Activated CD8-positive, alpha-beta memory T cell treated with anti-CD3 and anti-CD28 coated beads for 36 hours (primary cell): ENCODE data around the gene CCDC195. TPM values are rescaled to one million over a fixed set of nuclear protein-coding genes. Genes with fewer than 3 reads are reported as not detected.
"Not testable (repeated sequence)": the region's sequence is repeated elsewhere in the genome, so short reads cannot be mapped to it uniquely, and the experiment has no call there.

Experiments
- CTCF ChIA-PET: fragments of 350-600 bp; sonication (Branson Sonifier 250); formaldehyde crosslinking; loops from one replicate; lab custom pipeline; 2021; ENCODE audit warnings: antibody characterized with exemption; lab: Charles Lee
- POLR2A ChIA-PET: fragments of 350-600 bp; sonication (Branson Sonifier 250); formaldehyde crosslinking; loops from one replicate; lab custom pipeline; 2021; ENCODE audit warnings: antibody characterized with exemption; lab: Charles Lee
- total RNA-seq, 2 experiments: library from RNA; stranded (reverse); gene quantifications; one replicate each; pipeline ENCODE4 v1.2.3, GENCODE V29; 2021

Gene CCDC195
- total RNA-seq, 2 experiments from 2014 or later, result not detected

DNA sequence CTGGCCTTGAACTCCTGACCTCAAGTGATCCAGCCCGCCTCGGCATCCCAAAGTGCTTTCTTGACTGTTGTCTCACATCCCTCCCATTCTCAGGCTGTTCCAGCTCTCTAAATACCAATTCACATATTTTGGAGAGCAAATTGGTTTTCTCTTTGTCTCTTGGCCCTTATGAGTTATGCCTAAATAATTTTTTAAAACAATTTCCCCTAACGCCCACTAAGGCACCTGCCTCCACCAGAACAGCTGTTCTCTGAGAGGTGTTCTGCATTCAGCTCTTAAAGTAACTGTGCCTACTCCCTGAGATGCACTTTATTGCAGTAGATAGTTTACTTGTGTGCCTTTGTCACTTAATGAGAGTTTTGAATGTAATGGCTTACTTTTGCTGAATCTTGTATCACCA lies 6.9 kb downstream of the CCDC195 start:
- ChIA-PET CTCF (no interaction called here), POLR2A (no interaction called here)

DNA sequence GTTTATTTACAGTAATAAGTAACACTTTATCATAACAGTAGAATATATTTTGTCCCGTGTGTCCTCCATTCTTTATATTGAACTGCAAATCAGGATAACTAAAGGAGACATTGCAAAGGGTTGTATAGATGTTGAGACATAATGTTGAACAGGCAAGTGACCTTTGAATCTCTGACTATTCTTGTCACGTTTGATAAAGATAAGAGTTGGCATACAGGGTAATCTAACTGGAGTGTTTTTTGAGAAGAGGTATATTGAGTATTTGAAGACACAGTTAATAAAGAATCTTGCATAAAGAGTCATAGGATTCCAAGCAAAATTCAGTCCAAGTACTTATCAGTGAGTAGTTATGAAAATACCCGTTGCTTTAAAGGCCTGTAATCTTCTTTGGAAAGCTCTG lies 21.7 kb downstream of the CCDC195 start:
- ChIA-PET POLR2A (no interaction called here), CTCF (no interaction called here)

DNA sequence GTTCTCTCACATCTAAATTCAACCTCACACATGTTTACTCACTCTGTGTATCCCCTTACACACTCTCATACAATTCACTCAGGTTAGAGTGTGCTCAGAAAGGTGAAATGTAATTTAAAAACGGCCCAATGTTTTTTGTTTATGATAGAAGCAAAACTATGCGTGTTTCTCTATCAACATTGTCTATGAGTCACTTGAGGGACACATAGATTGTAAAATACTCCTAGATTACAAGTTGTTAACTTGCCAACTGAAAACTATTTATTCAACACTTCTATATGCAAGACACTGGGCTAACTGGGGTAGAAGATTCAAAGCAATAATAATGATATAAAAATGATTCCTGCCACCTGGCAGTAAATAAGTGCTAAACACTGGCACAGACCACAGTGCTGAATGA lies 24.6 kb downstream of the CCDC195 start:
- ChIA-PET CTCF (no interaction called here), POLR2A (no interaction called here)

DNA sequence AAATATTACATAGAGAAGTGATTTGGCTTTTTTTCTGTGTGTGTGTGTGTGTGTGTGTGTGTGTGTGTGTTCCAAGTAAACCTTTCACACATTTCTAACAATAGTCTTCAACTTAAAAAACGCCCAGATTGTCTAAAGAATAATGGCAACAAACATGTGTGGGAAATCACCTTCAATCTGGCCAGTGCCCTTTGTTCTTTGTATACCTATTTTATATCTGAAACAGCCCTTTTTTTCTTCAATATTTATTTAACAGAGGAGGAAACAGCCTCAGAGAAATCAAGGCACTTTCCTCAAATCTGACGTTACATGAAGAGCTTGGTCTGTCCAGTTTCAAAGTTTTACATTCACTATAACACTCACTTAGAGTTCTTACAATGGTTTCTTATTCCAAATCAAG lies 25.3 kb downstream of the CCDC195 start:
- CTCF ChIA-PET, result no interaction called here
- POLR2A ChIA-PET, result no interaction called here

DNA sequence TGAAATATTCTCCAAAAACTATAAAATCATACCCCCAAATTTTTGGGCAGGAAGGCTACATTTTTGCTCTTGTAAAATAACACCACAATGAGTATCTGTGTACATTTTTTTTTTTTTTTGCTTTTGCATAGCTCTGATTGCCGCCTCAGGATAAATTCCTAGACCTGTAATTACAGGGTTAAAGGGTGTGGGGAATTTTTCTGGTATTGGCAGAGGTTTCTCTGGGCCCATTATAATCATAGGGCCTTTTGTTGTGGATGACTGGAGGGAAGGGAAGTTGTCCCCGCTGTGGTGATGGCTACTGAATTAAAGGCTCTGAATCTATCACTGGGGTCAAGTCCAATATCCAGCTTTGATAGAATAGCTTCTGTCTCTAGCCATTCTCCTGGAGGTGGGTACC lies 26.6 kb downstream of the CCDC195 start:
- CTCF ChIA-PET, result no interaction called here

DNA sequence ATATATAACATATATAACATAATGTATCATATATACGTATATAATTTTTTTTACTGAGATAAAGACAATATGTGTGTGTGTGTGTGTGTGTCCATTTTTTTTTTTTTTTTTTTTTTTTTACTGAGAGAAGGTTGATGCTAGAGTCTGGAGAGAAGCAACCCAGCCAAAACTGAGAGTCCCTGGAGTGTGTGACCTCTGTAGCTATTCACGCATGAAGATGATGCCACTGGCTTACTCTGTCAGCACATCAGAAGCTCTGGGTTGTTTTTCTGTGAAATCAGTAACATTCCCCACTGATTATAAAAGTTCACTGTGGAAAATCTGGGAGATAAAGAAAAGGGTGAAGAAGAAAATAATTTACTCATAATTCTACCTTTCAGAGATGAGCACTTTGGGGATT lies 27.2 kb downstream of the CCDC195 start:
- CTCF ChIA-PET, result no interaction called here
- POLR2A ChIA-PET, result no interaction called here

More for the DNA sequence above, 26.6 kb downstream of the CCDC195 start:
- POLR2A ChIA-PET, result no interaction called here

DNA sequence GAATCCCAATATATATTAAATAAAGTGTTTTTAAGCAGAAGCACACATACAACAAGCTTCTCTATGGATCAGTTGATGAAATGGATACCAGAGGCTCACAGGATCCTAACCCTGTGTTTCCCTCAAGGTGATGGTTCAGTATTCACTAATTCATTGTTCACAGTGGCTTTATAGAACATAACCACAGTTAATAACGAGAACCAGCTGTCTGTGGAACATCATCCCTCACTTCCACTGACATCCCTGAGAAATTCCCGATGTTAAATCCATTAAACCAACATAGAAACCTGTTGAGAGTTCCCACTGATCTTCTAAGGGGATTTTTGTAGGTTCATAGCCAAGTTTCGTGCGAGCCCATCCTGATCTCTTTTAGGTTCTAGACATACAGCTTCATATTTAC lies 29.0 kb downstream of the CCDC195 start:
- ChIA-PET CTCF (no interaction called here), POLR2A (no interaction called here)

DNA sequence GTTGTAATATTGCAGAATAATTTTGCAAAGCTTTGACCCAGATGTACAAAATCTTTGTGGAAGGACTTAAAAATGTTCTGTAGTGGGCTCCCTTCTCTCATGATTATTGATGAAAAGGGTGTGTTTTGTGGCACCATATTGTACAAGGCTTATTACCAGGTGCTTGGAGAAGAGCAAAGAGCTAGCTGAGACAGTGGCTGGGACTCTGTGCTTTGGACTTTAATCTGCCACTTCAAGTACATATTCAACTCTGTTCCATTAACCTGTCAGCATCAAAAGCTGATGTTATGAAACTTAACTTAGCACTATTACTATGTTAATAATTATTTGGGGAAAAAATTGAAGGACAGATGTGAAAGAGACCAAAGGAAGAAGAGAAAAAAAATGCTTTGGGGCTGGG lies 31.0 kb downstream of the CCDC195 start:
- ChIA-PET POLR2A (no interaction called here), CTCF (interaction anchor here (0.9 kb wide), 1 partner anchor 34 kb away, joined by 3 read pairs; no protein-coding TSS in a partner anchor)

DNA sequence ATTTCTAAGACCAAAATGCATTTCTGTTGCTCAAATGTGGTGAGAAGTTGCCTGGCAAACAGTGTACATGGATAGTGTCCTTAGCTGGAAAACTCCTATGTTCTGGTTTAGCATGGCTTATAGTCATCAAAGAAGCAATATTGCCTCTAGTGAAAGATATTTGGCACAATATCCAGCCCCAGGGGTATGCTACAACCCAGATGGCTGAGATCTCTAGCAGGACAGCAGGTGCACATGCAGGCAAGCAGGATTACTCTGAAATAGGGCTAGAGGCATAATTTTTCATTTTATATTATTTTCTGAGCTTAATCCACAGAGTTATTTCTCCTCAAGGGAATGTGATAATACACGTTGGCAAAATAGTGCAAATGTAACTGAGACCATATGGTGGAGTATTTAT lies 34.0 kb downstream of the CCDC195 start:
- ChIA-PET CTCF (no interaction called here), POLR2A (no interaction called here)

DNA sequence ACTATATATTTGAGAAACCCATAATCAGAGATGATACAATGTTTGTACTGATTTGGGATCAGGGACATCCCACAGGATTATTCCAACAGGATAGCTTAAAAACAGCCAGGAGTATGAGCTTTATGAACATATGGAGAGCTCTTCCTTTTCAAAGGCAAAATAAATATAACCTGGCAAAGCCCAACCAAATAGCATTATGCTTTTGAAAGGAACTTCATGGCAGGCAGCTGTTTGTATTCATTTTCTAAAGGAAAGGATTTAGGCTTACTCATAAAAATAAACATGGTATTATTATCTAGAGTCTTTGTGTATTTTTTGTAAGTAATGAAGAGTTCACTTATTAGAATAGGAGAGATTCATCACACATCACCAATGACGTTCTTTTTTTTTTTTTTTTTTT lies 44.4 kb downstream of the CCDC195 start:
- ChIA-PET POLR2A (no interaction called here), CTCF (interaction anchor here (0.7 kb wide), 1 partner anchor 592 kb away, joined by 3 read pairs; no protein-coding TSS in a partner anchor)

DNA sequence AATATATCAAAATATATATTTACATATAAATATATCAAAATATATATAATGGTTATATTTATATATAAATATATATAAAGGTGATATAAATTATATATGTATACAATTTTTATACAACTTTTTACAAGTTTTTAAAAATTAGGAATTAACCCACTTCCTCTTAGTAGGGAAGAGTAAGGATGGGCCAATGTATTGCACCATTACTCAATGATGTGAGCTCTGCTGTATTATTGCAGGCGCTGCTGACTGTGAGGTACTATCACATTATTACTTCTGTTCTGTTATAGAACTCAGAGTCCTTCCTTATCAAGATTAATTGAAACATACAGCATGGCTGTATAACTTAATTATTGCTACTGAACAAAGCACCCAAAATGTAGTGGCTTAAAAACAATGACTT lies 46.0 kb downstream of the CCDC195 start:
- ChIA-PET CTCF (no interaction called here), POLR2A (no interaction called here)

DNA sequence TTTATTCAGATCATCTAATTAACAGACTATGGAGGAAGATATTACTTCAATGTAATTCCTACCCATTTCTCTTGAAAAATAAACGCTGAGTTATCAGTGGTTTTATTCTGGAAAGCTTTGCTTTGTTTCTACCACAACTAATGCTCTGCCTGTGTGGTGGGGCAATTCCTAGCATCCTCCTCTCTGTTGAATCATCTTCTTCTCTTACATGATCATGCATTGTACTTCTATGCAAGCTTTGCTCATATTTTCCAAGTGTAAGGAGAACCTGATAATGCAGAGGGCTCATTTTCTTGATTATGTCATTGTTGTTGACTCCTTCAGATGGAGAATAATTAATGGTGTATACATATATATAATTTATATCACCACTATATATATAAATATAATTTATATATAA lies 46.7 kb downstream of the CCDC195 start:
- POLR2A ChIA-PET, result no interaction called here
- CTCF ChIA-PET, result no interaction called here

DNA sequence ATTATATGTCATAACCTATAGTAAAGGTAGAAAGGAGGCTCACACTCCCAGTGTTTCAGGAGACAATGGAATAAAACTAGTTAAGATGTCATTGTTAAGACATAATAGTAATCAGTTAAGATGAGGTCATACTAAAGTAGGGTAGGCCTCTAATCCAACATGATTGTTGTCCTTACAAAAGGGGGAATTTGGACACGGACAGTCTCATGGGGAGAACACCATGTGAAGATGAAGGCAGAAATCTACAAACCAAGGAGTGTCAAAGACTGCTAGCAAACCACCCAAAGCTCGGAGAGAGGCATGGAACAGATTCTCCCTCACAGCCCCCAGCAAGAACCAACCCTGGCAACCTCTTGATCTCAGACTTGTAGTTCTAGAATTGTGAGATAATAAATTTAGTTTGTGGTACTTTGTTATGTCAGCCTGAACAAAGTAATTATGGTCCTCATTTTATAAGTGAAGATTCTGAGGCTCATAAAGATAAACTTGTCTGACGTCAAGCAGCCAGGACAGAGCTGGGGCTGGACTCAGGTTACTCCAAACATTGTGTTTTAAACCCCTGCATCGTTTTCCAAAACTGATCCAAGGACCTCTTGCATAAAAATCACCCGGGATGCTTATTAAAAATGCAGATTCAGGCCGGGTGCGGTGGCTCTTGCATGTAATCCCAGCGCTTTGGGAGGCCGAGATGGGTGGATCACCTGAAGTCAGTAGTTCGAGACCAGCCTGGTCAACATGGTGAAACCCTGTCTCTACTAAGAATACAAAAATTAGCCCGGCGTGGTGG lies 47.8 kb downstream of the CCDC195 start:
- ChIA-PET POLR2A (no interaction called here), CTCF (no interaction called here)

DNA sequence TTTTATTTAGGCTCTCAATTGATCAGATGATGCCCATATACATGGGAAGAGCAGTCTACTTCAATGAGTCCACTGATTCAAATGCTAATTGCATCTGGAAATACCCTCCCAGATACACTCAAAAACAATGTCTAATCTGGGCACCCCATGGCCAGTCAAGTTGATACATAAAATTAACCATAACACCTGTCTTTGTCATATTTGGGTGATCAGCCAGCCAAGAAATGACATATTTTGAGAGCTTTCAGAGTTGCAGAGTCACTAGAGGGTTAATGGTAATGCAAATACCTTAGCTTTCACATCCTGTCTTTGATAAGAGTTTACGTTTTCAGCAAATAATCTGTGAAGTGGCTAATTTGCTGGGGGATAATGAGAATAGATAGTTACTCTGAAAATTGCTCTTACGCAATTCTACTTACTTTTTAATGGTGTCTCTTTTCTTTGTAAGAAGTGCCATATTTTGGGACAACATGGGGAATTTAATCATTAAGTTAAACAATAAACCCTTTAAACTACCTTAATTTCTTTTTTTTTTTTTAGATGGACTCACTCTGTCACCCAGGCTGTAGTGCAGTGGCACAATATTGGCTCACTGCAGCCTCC lies 49.1 kb downstream of the CCDC195 start:
- ChIA-PET CTCF (no interaction called here), POLR2A (no interaction called here)

DNA sequence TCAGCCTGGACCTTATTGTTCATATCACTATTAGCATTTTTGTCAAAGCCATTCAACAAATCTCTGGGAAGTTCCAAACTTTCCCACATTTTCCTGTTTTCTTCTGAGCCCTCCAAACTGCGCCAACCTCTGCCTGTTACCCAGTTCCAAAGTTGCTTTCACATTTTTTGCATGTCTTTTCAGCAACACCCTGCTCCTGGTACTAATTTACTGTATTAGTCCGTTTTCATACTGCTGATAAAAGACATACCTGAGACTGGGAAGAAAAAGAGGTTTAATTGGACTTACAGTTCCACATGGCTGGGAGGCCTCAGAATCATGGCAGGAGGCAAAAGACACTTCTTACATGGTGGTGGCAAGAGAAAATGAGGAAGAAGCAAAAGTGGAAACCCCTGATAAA lies 52.8 kb downstream of the CCDC195 start:
- CTCF ChIA-PET, POLR2A ChIA-PET: not testable (repeated sequence)

DNA sequence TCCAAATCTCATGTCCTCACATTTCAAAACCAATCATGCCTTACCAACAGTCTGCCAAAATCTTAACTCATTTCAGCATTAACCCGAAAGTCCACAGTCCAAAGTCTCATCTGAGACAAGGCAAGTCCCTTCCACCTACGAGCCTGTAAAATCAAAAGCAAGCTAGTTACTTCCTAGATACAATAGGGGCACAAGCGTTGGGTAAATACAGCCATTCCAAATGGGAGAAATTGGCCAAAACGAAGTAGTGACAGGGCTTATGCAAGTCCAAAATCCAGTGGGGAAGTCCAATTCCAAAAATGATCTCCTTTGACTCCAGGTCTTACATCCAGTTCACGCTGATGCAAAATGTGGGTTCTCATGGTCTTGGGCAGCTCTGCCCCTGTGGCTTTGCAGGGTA lies 54.5 kb downstream of the CCDC195 start:
- CTCF ChIA-PET, POLR2A ChIA-PET: not testable (repeated sequence)

DNA sequence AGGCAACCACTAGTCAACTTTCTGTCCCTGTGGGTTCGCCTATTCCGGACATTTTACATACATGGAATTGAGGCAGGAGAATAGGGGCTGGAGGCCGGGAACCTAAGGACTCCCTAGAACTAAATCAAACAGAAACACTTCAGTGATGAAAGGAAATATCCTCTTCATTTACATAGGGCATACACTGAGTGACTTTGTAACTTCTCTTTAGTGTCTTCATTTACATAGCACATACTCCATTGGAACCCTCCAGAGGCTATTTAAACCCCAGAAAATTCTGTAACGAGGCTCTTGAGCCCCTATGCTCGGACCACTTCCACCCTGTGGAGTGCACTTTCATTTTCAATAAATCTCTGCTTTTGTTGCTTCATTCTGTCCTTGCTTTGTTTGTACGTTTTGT lies 56.5 kb downstream of the CCDC195 start:
- CTCF ChIA-PET, result no interaction called here

DNA sequence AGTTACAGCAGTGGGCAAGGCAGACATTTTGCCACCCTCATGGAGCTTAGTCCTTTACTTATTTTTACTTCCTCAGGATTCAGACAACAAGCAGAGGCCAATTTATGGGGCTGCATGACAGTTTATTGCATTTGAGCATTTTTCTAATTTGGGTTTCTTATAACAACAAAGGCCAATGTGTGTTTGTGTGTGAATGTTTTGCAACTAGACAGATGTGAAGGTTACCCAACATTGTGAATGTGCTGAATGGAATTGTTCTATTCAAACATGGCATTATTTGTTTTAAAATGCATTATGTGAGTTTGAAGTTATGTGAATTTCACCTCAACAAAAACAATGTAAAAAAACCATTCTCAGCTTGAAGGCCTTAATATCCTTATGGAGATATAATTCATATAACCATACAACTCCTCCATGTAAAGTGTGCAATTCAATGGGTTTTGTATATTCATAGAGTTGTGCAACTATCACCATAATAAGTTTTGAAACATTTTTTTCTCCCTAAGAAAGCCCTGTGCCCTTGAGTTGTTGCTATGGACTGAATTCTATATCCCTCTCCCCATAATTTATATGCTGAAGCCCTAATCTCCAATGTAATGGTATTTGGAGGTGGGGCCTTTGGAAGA lies 57.3 kb downstream of the CCDC195 start:
- CTCF ChIA-PET, result no interaction called here
- POLR2A ChIA-PET, result no interaction called here

More for the DNA sequence above, 56.5 kb downstream of the CCDC195 start:
- POLR2A ChIA-PET, result no interaction called here

DNA sequence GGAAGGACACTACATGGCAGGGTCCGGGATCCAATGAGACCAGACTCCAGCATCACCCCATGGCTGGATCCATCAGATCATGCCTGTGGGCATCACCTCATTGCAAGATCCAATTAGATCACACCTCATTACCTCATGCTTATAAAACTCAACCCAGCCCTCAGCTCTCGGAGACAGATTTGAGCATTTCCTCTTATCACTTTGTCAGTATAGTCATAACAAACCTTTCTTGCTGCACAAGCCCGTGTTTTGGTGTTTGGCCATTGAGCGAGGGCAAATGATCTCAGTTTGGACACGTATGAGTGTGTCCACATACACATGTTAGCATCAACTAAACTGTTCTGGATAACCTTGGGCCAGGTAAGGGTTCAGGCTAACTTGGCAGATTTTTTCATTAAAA lies 58.8 kb downstream of the CCDC195 start:
- ChIA-PET CTCF (no interaction called here), POLR2A (no interaction called here)

DNA sequence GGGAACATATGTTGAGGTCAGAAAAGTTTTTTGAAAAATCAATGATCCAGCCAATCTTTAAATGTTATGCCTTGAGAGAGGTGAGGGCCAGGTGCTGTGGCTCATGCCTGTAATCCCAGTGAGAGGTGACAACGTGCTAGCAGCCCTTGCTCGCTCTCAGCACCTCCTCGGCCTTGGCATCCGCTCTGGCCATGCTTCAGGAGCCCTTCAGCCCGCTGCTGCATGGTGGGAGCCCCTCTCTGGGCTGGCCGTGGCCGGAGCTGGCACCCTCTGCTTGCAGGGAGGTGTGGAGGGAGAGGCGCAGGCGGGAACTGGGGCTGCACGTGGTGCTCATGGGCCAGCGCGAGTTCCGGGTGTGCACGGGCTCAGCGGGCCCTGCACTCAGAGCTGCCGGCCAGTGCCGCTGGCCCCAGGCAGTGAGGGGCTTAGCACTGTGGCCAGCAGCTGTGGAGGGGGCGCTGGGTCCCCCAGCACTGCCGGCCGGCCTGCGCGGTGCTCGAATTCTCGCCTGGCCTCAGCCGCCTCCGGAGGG lies 61.1 kb downstream of the CCDC195 start:
- ChIA-PET POLR2A (no interaction called here), CTCF (no interaction called here)
